Measurements from ENCODE around the gene DPH6. TPM values are rescaled to one million over a fixed set of nuclear protein-coding genes. Genes with fewer than 3 reads are reported as not detected.

The DPH6 gene
- total RNA-seq, 1 experiment from 2014 or later = 20.3 TPM

GRCh38 chr15:35458176-35458856 is 87.6 kb downstream of the DPH6 start:
- ChIA-PET CTCF (no interaction called here), POLR2A (no interaction called here)
- no peaks in the 10 kb centered on the region for H3K27me3 Mint-ChIP-seq (ENCODE audit: insufficient read depth, unreplicated experiment)
- DNase-seq (ENCODE audit: unreplicated experiment) = peak; percentile 49
- intact Hi-C loops (cut with micrococcal nuclease) = no loop called here
- H3K27ac Mint-ChIP-seq (ENCODE audit: low read depth, unreplicated experiment) = peak overlapping the region; percentile 43
- no peak overlapping the region for H3K4me3 Mint-ChIP-seq (ENCODE audit: unreplicated experiment)
- H3K4me1 Mint-ChIP-seq (ENCODE audit: insufficient read depth, unreplicated experiment) = peaks cover 10% of the 10 kb centered on the region
- no peaks in the 10 kb centered on the region for H3K36me3 Mint-ChIP-seq (ENCODE audit: insufficient read depth, unreplicated experiment)
- no peak for TF ChIP-seq CTCF (IDR thresholded peaks at IDR 0.05; ENCODE audit: unreplicated experiment)
- H3K9me3 Mint-ChIP-seq (ENCODE audit: unreplicated experiment) = no peaks in the 10 kb centered on the region
- no TSS peak for BruUV-seq (replicated peaks)

GRCh38 chr15:35455201-35455600 is 90.8 kb downstream of the DPH6 start:
- CTCF ChIA-PET = interaction anchor here (0.5 kb wide), 1 partner anchor 57 kb away, joined by 3 read pairs; no protein-coding TSS in a partner anchor
- Mint-ChIP-seq H3K27ac (ENCODE audit: low read depth, unreplicated experiment) (no peak overlapping the region), H3K4me3 (ENCODE audit: unreplicated experiment) (no peak overlapping the region), H3K36me3 (ENCODE audit: insufficient read depth, unreplicated experiment) (no peaks in the 10 kb centered on the region), H3K9me3 (ENCODE audit: unreplicated experiment) (no peaks in the 10 kb centered on the region), H3K4me1 (ENCODE audit: insufficient read depth, unreplicated experiment) (peaks cover 10% of the 10 kb centered on the region), H3K27me3 (ENCODE audit: insufficient read depth, unreplicated experiment) (no peaks in the 10 kb centered on the region)
- intact Hi-C loops (cut with micrococcal nuclease) = no loop called here
- no peak for DNase-seq (ENCODE audit: unreplicated experiment)
- no peak for TF ChIP-seq CTCF (IDR thresholded peaks at IDR 0.05; ENCODE audit: unreplicated experiment)
- no TSS peak for BruUV-seq (replicated peaks)
- POLR2A ChIA-PET = interaction anchor here (0.9 kb wide), 1 partner anchor 166 kb away, joined by 3 read pairs; no protein-coding TSS in a partner anchor

GRCh38 chr15:35450492-35450891 is 95.5 kb downstream of the DPH6 start:
- CTCF ChIA-PET = interaction anchor here (0.6 kb wide), 1 partner anchor 9 kb away, joined by 3 read pairs; no protein-coding TSS in a partner anchor
- DNase-seq (ENCODE audit: unreplicated experiment) = no peak
- H3K27ac Mint-ChIP-seq (ENCODE audit: low read depth, unreplicated experiment) = no peak overlapping the region

More at GRCh38 chr15:35450492-35450891, 95.5 kb downstream of the DPH6 start:
- H3K4me3 Mint-ChIP-seq (ENCODE audit: unreplicated experiment) = no peak overlapping the region
- no peaks in the 10 kb centered on the region for H3K9me3 Mint-ChIP-seq (ENCODE audit: unreplicated experiment)
- intact Hi-C loops (cut with micrococcal nuclease) = no loop called here
- H3K27me3 Mint-ChIP-seq (ENCODE audit: insufficient read depth, unreplicated experiment) = no peaks in the 10 kb centered on the region
- POLR2A ChIA-PET = interaction anchor here (0.6 to 2.3 kb wide), 3 partner anchors 11 to 1461 kb away, joined by 3 to 8 read pairs (median 5); no protein-coding TSS in a partner anchor
- no TSS peak for BruUV-seq (replicated peaks)
- H3K4me1 Mint-ChIP-seq (ENCODE audit: insufficient read depth, unreplicated experiment) = no peaks in the 10 kb centered on the region
- TF ChIP-seq CTCF (IDR thresholded peaks at IDR 0.05; ENCODE audit: unreplicated experiment) = no peak
- H3K36me3 Mint-ChIP-seq (ENCODE audit: insufficient read depth, unreplicated experiment) = peaks cover 9% of the 10 kb centered on the region

All from MCF 10A (cell line).